Stomach (tissue), 4 donors: Measurements from ENCODE around the gene CTNNA3.

Experiments
- CTCF ChIP-seq, 7 experiments: fragments of 450-650 bp in 4 of 7; fragments of 200-600 bp in 3 of 7; sonication (generic) in 3 of 7; IDR thresholded peaks; one replicate each; pipeline ENCODE4 v1.5.1; 2016 to 2019; ENCODE audit warnings: antibody characterized with exemption in 7 of 7, control low read depth in 2 of 7, mild to moderate bottlenecking in 1 of 7
- EP300 ChIP-seq: sonication (generic); formaldehyde crosslinking; IDR thresholded peaks from one replicate; pipeline ENCODE4 v1.6.1; 2017; ENCODE audit warnings: antibody characterized with exemption
- POLR2A ChIP-seq, 4 donors: fragments of 450-650 bp; IDR thresholded peaks; one replicate each; pipeline ENCODE4 v1.6.1; 2016; ENCODE audit warnings: antibody characterized with exemption in 4 of 4, control low read depth in 2 of 4, mild to moderate bottlenecking in 1 of 4, moderate library complexity in 1 of 4

GRCh38 chr10:67599597-67599996 lies 96.4 kb downstream of the CTNNA3 start:
- no peak for TF ChIP-seq POLR2A (IDR thresholded peaks at IDR 0.05)
- TF ChIP-seq EP300, result no peak
- TF ChIP-seq CTCF (IDR thresholded peaks at IDR 0.05), result no peak
